Gastroesophageal sphincter (tissue), 4 donors: ENCODE results near the gene NDE1. TPM values are rescaled to one million over a fixed set of nuclear protein-coding genes. Genes with fewer than 3 reads are reported as not detected.
A peak's percentile ranks its signal among the peaks of the same experiment; 100 is the strongest.

Experiments used
- ATAC-seq: fragments of 150-250 bp; one replicate; pipeline ENCODE4 v1.9.1; 2016; ENCODE audit warnings: mild to moderate bottlenecking, moderate library complexity
- H3K27ac ChIP-seq, 4 donors: fragments of 200-600 bp; sonication (generic) in 3 of 4; 1 replicate in 3 of 4; 2 replicates in 1 of 4; pipeline ENCODE4 v1.5.1; 2016 to 2019
- H3K27me3 ChIP-seq: fragments of 200-600 bp; sonication (generic); one replicate; pipeline ENCODE4 v1.5.1; 2019
- H3K36me3 ChIP-seq, 2 donors: fragments of 200-600 bp; sonication (generic); one replicate each; pipeline ENCODE4 v1.5.1; 2019; ENCODE audit warnings: control low read depth in 1 of 2
- H3K4me1 ChIP-seq, 3 donors: fragments of 200-600 bp; sonication (generic); 1 replicate in 2 of 3; 2 replicates in 1 of 3; pipeline ENCODE4 v1.5.1; 2016 to 2019; ENCODE audit warnings: control low read depth in 2 of 3
- H3K4me3 ChIP-seq, 2 donors: fragments of 200-600 bp; sonication (generic); one replicate each; pipeline ENCODE4 v1.5.1; 2019; ENCODE audit warnings: mild to moderate bottlenecking in 1 of 2, moderate library complexity in 1 of 2
- H3K9me3 ChIP-seq, 3 donors: fragments of 200-600 bp; sonication (generic); one replicate each; pipeline ENCODE4 v1.5.1; 2017 to 2019; ENCODE audit warnings: control low read depth in 2 of 3
- CTCF ChIP-seq, 4 experiments: fragments of 200-600 bp in 2 of 4; fragments of 450-650 bp in 2 of 4; sonication (generic) in 1 of 4; IDR thresholded peaks; one replicate each; pipeline ENCODE4 v1.5.1; 2017 to 2019; ENCODE audit warnings: antibody characterized with exemption in 4 of 4, mild to moderate bottlenecking in 2 of 4, moderate library complexity in 2 of 4
- EP300 ChIP-seq: sonication (generic); formaldehyde crosslinking; IDR thresholded peaks from one replicate; pipeline ENCODE4 v1.6.1; 2017; ENCODE audit warnings: antibody characterized with exemption, mild to moderate bottlenecking
- POLR2A ChIP-seq, 2 donors: fragments of 450-650 bp; IDR thresholded peaks; one replicate each; pipeline ENCODE4 v1.6.1; 2017; ENCODE audit warnings: antibody characterized with exemption in 2 of 2, mild to moderate bottlenecking in 2 of 2, moderate library complexity in 1 of 2
- POLR2AphosphoS5 ChIP-seq: sonication (generic); formaldehyde crosslinking; IDR thresholded peaks from one replicate; pipeline ENCODE4 v1.6.1; 2017; ENCODE audit warnings: antibody characterized with exemption
- WGBS, 2 donors: methylation state at CpG; one replicate each; pipeline ENCODE4 v1.1.5; 2018; ENCODE audit warnings: low coverage in 1 of 2; 5-methylcytosine and 5-hydroxymethylcytosine counted together
- total RNA-seq, 4 donors: library from RNA; depleted of rRNA; stranded (reverse); fragments of >200 nt; gene quantifications; one replicate each; pipeline ENCODE4 v1.1.0, GENCODE V29; 2016

Gene NDE1
- 100 to 1,000 TPM in 1 of 4 donors, 10 to 100 TPM in 3; 34.9 to 123 (median 62.3) TPM for total RNA-seq

GRCh38 chr16:15650019-15650697 is at the start of gene NDE1:
Gene NDE1 (plus strand): TSS chr16:15650245. CDS start chr16:15664779, 14,534 bp downstream.
- 0% methylated on average over 17 to 19 of the region's 71 CpGs for WGBS, 2 donors
- no peaks in the 10 kb centered on the region for H3K9me3 ChIP-seq
- H3K36me3 ChIP-seq, result no peaks in the 10 kb centered on the region
- H3K27ac ChIP-seq, result peak within 1 kb of the TSS; percentile 84 to 99 (median 94)
- no peaks in the 10 kb centered on the region for H3K27me3 ChIP-seq
- H3K4me3 ChIP-seq, result peak within 1 kb of the TSS; percentile 74 to 84
- peak; percentile 99 for ATAC-seq
- TF ChIP-seq CTCF (IDR thresholded peaks at IDR 0.05) (peak in 1 of 4 experiments; percentile 9), POLR2AphosphoS5 (peak; percentile 40), EP300 (no peak), POLR2A (IDR thresholded peaks at IDR 0.05) (peak; percentile 80 to 83)
- peaks cover 0 to 52% (median 14%) of the 10 kb centered on the region in 3 donors for H3K4me1 ChIP-seq

- TF ChIP-seq POLR2A (IDR thresholded peaks at IDR 0.05), result no peak
- no peak for TF ChIP-seq POLR2AphosphoS5
- TF ChIP-seq CTCF (IDR thresholded peaks at IDR 0.05), result no peak
- no peak for TF ChIP-seq EP300
- peaks cover 0 to 100% of the 10 kb centered on the region in 2 donors for H3K36me3 ChIP-seq
Observed at GRCh38 chr16:15601212-15601879, 48.7 kb upstream of the NDE1 start.

GRCh38 chr16:15602285-15603044 is 47.6 kb upstream of the NDE1 start:
- WGBS, 2 donors, result 90 to 91% methylated on average over 13 to 23 of the region's 23 CpGs

More at GRCh38 chr16:15601212-15601879, 48.7 kb upstream of the NDE1 start:
- Histone ChIP-seq H3K27ac (no peak overlapping the region), H3K4me3 (no peak overlapping the region), H3K9me3 (no peaks in the 10 kb centered on the region), H3K4me1 (no peaks in the 10 kb centered on the region), H3K27me3 (no peaks in the 10 kb centered on the region)
- no peak for ATAC-seq
- 50 to 84% methylated on average over 1 to 6 of the region's 9 CpGs for WGBS, 2 donors

More at GRCh38 chr16:15602285-15603044, 47.6 kb upstream of the NDE1 start:
- Histone ChIP-seq H3K36me3 (peaks cover 0 to 100% of the 10 kb centered on the region in 2 donors), H3K4me1 (peaks cover 0 to 3% (median 0%) of the 10 kb centered on the region in 3 donors), H3K27ac (no peak overlapping the region), H3K9me3 (no peaks in the 10 kb centered on the region), H3K4me3 (no peak overlapping the region), H3K27me3 (no peaks in the 10 kb centered on the region)
- TF ChIP-seq EP300, result no peak
- no peak for TF ChIP-seq POLR2AphosphoS5
- no peak for TF ChIP-seq CTCF (IDR thresholded peaks at IDR 0.05)
- TF ChIP-seq POLR2A (IDR thresholded peaks at IDR 0.05), result no peak
- ATAC-seq, result no peak
